HG02885 (cell line): Measurements from ENCODE around the gene SERBP1.

Experiments
- ATAC-seq: cut with Tn5 transposase; IDR thresholded peaks from one replicate; pipeline ENCODE4 v1.9.1; 2021; ENCODE audit warnings: mild to moderate bottlenecking; ENCODE audit not compliant: unreplicated experiment, poor library complexity

SERBP1 gene

DNA sequence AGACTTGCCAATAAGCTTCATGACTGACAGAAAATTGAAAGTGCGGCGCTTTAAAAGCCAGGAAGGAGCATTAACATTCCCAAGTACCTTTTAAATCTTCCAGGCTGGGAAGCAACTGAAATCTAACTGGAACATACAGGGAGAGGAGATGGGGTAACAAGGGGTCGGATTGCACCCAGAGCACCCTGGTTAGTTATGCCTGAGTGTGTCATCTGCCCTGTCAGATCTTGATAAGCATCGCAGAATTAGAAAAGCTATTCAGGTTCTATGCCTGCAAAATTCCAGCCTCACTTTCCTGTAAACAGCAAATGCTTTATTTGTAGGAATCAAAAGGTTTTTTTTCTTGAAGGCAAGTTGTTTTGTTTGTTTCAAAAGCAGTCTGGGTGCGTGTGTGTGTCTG lies 58.5 kb downstream of the SERBP1 start:
- ATAC-seq = no peak

DNA sequence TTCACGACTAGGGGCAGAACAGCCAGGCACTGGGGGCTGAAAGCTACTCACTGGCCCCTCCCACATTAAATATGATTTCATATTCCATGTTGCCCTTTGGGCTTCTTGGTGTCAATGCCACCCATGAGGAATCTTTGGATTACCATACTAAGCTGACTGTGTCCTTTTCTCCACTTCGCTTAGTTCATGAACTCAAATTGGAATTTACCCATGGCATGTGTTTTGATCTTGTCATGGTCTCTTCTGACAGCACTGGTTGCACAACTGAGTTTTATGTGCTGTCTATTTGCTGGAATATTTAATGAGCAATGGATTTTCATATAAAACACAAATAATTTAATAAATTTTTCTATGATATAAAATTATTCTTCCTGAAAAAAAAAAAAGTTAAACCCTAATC lies 59.2 kb downstream of the SERBP1 start:
- ATAC-seq = no peak

DNA sequence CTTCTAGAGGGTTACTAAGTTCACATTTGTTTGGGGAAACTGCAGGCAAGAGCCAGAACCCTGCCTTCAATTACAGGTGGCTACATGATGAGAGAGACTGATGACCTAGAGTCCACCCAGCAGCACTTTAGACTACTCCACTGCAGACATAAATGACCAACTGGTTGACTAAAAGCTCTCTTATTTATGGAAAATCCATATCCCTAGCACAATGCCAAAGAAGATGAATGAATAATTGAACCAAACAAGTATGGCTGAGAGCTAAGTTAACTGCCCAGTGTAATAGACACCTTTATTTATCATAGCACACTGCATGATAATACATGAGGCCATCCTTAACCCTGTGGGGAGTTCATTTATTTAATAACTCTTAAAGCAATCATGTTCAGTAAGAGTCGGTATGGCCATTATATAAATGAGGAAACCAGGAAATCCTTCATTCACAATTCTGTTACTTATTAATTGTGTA lies 62.1 kb downstream of the SERBP1 start:
- ATAC-seq = no peak

GRCh38 chr1:67367370-67368045 lies 62.7 kb downstream of the SERBP1 start:
- ATAC-seq = no peak

DNA sequence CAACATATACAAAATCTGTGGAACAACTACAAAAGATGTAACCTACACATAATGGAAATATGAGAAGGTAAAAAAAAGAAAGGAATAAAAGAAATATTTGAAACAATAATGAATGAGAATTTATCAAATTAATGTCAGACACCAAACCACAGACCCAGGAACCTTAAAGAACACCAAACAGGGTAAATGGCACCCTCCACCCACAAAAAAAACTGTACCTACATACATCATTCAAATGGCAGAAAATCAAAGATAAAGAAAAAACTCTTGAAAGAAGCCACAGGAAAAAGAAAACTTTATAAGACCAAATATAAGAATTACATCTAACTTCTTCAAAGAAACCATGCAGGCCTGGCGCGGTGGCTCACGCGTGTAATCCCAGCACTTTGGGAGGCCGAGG lies 68.6 kb downstream of the SERBP1 start:
- ATAC-seq = no peak

DNA sequence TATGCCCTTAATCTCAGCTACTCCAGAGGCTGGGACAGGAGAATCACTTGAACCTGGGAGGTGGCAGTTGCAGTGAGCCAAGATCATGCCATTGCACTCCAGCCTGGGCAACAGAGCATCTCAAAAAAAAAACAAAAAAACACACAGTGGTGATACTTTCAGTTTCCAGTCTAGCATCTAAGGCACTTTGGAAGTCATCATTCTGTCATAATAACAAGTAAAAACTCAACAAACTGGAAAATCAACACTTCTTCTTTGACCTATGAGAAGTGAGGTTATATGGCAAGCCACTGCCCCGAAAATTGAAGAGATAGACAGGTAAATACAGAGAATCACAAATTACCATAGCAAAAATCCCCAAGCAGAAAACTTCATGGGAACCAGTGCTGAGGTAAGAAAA lies 70.6 kb downstream of the SERBP1 start:
- no peak for ATAC-seq
